HuH-7 (cell line): ENCODE measurements around the gene ARHGEF28.

Source experiments
- DNase-seq: peaks from one replicate; pipeline ENCODE4 v3.0.0; 2011; ENCODE audit warnings: low spot score

Gene ARHGEF28

GRCh38 chr5:73900566-73900965, 274.6 kb downstream of the ARHGEF28 start:
- DNase-seq: no peak

- DNase-seq: no peak
These were observed 275.0 kb downstream of the ARHGEF28 start for GRCh38 chr5:73901043-73901442.

- DNase-seq: peak; percentile 34
These were observed 275.5 kb downstream of the ARHGEF28 start for GRCh38 chr5:73901455-73901854.

- peak; percentile 54 for DNase-seq
These were observed 276.5 kb downstream of the ARHGEF28 start for GRCh38 chr5:73902327-73903051.

- no peak for DNase-seq
These were observed 277.2 kb downstream of the ARHGEF28 start for GRCh38 chr5:73903169-73903568.

DNA sequence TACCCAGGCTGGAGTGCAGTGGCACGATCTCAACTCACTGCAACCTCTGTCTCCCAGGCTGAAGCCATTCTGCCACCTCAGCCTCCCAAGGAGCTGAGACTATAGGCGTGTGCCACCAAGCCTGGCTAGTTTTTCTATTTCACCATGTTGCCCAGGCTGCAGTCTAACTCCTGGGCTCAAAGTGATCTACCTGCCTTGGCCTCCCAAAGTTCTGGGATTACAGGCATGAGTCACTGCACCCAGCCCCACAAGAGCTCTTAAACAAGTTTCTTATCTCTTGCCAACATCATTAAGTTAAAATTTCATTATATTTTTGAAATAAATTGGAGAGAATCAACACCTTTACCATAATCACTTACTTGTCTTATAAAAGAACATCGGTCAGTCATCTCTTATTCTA, 280.3 kb downstream of the ARHGEF28 start:
- no peak for DNase-seq

DNA sequence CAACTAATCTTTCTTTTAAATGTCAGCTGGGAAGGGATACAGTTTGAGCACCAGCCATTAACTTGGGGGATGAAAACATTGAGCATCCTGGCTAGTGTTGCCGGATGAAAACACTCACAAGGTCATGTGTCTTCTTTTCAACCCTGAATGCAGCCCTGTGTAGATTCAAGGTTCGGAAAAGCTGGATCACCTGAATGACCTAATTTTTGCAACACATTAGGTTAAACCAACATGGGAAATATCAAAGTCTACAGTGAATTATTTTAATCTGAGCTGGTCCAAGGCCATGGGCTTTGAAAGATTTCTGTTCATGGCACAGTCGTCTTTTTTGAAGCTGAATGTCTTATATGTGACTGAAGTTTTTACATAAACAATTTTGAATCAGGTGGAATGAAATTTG, 281.2 kb downstream of the ARHGEF28 start:
- no peak for DNase-seq

- no peak for DNase-seq
These were observed 282.4 kb downstream of the ARHGEF28 start for GRCh38 chr5:73908395-73908794.

- DNase-seq: no peak
These were observed 282.9 kb downstream of the ARHGEF28 start for GRCh38 chr5:73908846-73909245.

DNA sequence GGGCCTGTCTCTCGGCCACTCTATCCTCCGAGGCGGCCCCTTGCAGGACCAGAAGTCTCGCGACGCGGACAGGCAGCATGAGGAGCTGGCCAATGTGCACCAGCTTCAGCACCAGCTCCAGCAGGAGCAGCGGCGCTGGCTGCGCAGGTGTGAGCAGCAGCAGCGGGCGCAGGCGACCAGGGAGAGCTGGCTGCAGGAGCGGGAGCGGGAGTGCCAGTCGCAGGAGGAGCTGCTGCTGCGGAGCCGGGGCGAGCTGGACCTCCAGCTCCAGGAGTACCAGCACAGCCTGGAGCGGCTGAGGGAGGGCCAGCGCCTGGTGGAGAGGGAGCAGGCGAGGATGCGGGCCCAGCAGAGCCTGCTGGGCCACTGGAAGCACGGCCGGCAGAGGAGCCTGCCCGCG, 283.5 kb downstream of the ARHGEF28 start:
- DNase-seq: no peak

- no peak for DNase-seq
These were observed 285.9 kb downstream of the ARHGEF28 start for GRCh38 chr5:73911761-73912393.

- DNase-seq: no peak
These were observed 286.9 kb downstream of the ARHGEF28 start for GRCh38 chr5:73912821-73913271.

- DNase-seq: no peak
These were observed 288.0 kb downstream of the ARHGEF28 start for GRCh38 chr5:73913971-73914370.

DNA sequence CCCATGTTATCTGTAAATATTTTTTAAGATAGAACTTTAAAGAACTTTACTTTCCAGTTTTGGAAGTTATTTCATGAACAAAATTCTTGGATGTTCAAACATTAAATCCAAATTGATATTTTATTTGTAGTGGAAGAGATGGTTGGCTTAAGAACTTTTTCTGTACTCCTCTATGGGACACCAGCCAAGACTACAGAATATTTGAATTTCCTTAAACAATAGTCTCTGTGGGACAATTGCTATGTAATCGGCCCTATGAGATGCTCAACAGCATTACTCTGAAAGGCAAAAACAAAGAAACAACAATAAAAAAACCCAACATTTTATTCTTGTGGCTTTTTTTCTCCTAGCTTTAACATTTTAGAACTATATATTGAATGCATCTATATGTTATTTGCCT, 289.3 kb downstream of the ARHGEF28 start:
- no peak for DNase-seq

- DNase-seq: no peak
These were observed 291.4 kb downstream of the ARHGEF28 start for GRCh38 chr5:73917433-73917832.

GRCh38 chr5:73917891-73918290, 291.9 kb downstream of the ARHGEF28 start:
- no peak for DNase-seq

DNA sequence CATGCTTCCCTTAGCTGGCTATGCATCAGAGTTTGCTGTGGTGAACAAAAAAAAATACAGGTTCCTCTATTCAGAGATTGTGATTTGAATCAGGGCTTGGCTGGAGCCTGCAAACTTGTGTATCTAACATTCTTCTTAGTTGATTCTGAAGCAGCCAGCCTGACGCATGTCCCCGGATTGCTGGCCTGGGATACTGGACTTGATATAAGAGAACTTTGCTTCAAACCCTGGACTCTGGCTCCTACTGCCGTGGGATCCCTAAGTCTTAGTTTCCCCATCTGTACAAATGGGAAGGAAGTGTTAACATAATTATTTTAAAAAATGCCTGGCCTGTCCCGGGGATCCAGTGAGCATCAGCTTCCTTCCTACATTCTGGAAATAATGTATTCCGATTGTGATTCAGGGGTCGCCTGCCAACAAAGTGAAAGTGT, 292.8 kb downstream of the ARHGEF28 start:
- DNase-seq: no peak

- no peak for DNase-seq
These were observed 295.7 kb downstream of the ARHGEF28 start for GRCh38 chr5:73921741-73922140.

GRCh38 chr5:73922224-73922623, 296.2 kb downstream of the ARHGEF28 start:
- no peak for DNase-seq

DNA sequence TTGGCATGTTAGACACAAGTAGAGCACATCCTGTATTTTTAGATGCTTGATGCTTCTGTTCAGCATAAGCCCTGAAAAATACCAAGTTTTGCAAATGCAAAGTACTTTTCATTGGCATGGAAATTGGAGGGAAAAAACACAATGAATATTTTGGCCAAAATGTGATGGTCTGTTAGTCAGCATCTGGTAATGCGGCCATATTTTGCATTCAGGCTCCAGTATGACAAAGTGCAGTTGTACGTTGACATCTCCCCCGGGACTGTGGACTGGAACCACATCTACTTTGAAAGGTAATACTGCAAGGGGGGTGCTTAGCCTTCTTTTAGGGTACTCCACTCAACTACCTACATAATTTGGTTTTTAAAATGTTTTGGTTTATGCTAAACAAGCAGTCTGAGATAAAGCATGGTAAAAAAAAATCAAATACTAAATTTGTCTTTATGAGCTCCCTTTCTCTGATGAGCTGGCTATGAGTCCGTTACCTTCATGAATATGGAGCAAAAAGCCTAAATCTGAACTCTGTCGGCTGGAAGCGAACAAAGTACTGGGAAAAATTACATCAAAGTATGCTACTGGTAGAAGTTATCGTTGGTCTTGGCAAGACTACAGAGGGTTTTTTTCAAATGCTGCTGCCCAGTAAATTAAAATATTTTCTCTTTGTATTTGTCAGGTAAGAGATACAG, 297.0 kb downstream of the ARHGEF28 start:
- no peak for DNase-seq

GRCh38 chr5:73928476-73929070, 302.6 kb downstream of the ARHGEF28 start:
- no peak for DNase-seq

DNA sequence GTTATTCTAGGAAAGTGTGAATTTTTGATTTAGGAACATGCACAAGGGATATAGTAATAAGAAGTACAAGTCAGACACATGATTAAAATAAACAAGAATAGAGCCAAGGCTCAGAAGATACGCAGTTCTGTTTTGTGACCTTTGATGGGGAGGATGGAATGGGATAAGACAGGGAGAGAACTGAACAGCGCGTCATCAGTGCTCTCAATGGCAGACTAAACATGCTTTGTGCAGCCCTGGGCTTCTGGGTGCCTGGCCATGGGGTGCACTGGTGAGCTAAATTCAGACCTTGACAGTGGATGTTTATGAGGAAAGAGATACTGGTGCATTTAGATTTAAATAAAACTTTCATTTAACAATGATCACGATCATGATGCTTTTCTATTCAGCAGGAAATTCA, 309.7 kb downstream of the ARHGEF28 start:
- DNase-seq: no peak
